NT2/D1 (cell line): Measurements from ENCODE around the gene GLT8D1.

ENCODE experiments used
- DNase-seq: peaks from one replicate; pipeline ENCODE4 v3.0.0-alpha.2; 2011; ENCODE audit warnings: low read depth, low spot score
- H3K27me3 ChIP-seq: 2 replicates; pipeline ENCODE4 v1.6.0; 2011; ENCODE audit warnings: mild to moderate bottlenecking; ENCODE audit not compliant: insufficient read length, insufficient read depth
- H3K36me3 ChIP-seq: 2 replicates; pipeline ENCODE4 v1.6.1; 2011; ENCODE audit warnings: mild to moderate bottlenecking, low read length, mixed read lengths; ENCODE audit not compliant: insufficient read depth, insufficient read length
- H3K4me1 ChIP-seq: 2 replicates; pipeline ENCODE4 v1.5.1; 2011; ENCODE audit not compliant: insufficient read depth, insufficient read length
- H3K4me3 ChIP-seq: 2 replicates; pipeline ENCODE4 v1.5.1; 2011; ENCODE audit warnings: low read depth; ENCODE audit not compliant: insufficient read length
- H3K9ac ChIP-seq: 2 replicates; pipeline ENCODE4 v1.6.0; 2011; ENCODE audit warnings: low read depth; ENCODE audit not compliant: insufficient read length
- H3K9me3 ChIP-seq: 2 replicates; pipeline ENCODE4 v1.5.1; 2011; ENCODE audit warnings: mild to moderate bottlenecking, low read length; ENCODE audit not compliant: insufficient read depth
- SUZ12 ChIP-seq: IDR thresholded peaks from 2 replicates; pipeline ENCODE4 v1.6.1; 2011; ENCODE audit not compliant: insufficient read length, insufficient read depth; ENCODE audit errors: extremely low read depth
- YY1 ChIP-seq: IDR thresholded peaks from 2 replicates; pipeline ENCODE4 v1.6.1; 2011; ENCODE audit not compliant: insufficient read length, insufficient read depth
- ZNF274 ChIP-seq: IDR thresholded peaks from 2 replicates; pipeline ENCODE4 v1.6.1; 2011; ENCODE audit warnings: mild to moderate bottlenecking, low read depth, low read length

Gene GLT8D1

GRCh38 chr3:52721730-52722008 is 16.1 kb upstream of the GLT8D1 start:
- Histone ChIP-seq H3K9me3 (no peaks in the 10 kb centered on the region), H3K36me3 (peaks cover 12% of the 10 kb centered on the region), H3K27me3 (no peaks in the 10 kb centered on the region), H3K4me1 (no peaks in the 10 kb centered on the region), H3K9ac (no peak overlapping the region), H3K4me3 (no peak overlapping the region)
- DNase-seq = no peak
- no peak for TF ChIP-seq YY1
- no peak for TF ChIP-seq SUZ12
- no peak for TF ChIP-seq ZNF274

GRCh38 chr3:52721002-52721729 is 15.6 kb upstream of the GLT8D1 start:
- TF ChIP-seq ZNF274 (no peak), YY1 (no peak), SUZ12 (no peak)

GRCh38 chr3:52719618-52720017 is 14.0 kb upstream of the GLT8D1 start:
- TF ChIP-seq ZNF274 = no peak
- no peak for TF ChIP-seq SUZ12
- no peak for TF ChIP-seq YY1
- Histone ChIP-seq H3K4me1 (peaks cover 2% of the 10 kb centered on the region), H3K36me3 (peaks cover 16% of the 10 kb centered on the region), H3K27me3 (no peaks in the 10 kb centered on the region), H3K4me3 (no peak overlapping the region), H3K9me3 (no peaks in the 10 kb centered on the region), H3K9ac (no peak overlapping the region)
- DNase-seq = no peak

More at GRCh38 chr3:52721002-52721729, 15.6 kb upstream of the GLT8D1 start:
- Histone ChIP-seq H3K9me3 (no peaks in the 10 kb centered on the region), H3K9ac (no peak overlapping the region), H3K4me3 (no peak overlapping the region), H3K36me3 (peaks cover 12% of the 10 kb centered on the region), H3K4me1 (no peaks in the 10 kb centered on the region), H3K27me3 (no peaks in the 10 kb centered on the region)
- no peak for DNase-seq

- Histone ChIP-seq H3K4me3 (no peak overlapping the region), H3K9me3 (no peaks in the 10 kb centered on the region), H3K4me1 (peaks cover 2% of the 10 kb centered on the region), H3K36me3 (peaks cover 29% of the 10 kb centered on the region), H3K27me3 (no peaks in the 10 kb centered on the region), H3K9ac (no peak overlapping the region)
- TF ChIP-seq SUZ12 = no peak
- TF ChIP-seq YY1 = no peak
- no peak for TF ChIP-seq ZNF274
- no peak for DNase-seq
Measured at GRCh38 chr3:52715714-52716305, 10.2 kb upstream of the GLT8D1 start.

GRCh38 chr3:52714335-52715302 is 9.0 kb upstream of the GLT8D1 start:
- TF ChIP-seq ZNF274 (no peak), YY1 (no peak), SUZ12 (no peak)
- H3K9me3 ChIP-seq = no peaks in the 10 kb centered on the region
- peaks cover 37% of the 10 kb centered on the region for H3K36me3 ChIP-seq
- no peak for DNase-seq
- no peak overlapping the region for H3K4me3 ChIP-seq
- no peak overlapping the region for H3K9ac ChIP-seq
- no peaks in the 10 kb centered on the region for H3K27me3 ChIP-seq
- H3K4me1 ChIP-seq = peaks cover 2% of the 10 kb centered on the region

GRCh38 chr3:52712291-52713212 is 7.0 kb upstream of the GLT8D1 start:
- Histone ChIP-seq H3K27me3 (no peaks in the 10 kb centered on the region), H3K4me3 (no peak overlapping the region), H3K9ac (no peak overlapping the region), H3K36me3 (peaks cover 53% of the 10 kb centered on the region), H3K4me1 (peaks cover 2% of the 10 kb centered on the region), H3K9me3 (no peaks in the 10 kb centered on the region)
- DNase-seq = no peak
- TF ChIP-seq ZNF274 = no peak
- TF ChIP-seq SUZ12 = no peak
- TF ChIP-seq YY1 = no peak
